Activated CD8-positive, alpha-beta memory T cell treated with anti-CD3 and anti-CD28 coated beads for 1 hour (primary cell): ENCODE results near the gene DIAPH2.
"Not testable (repeated sequence)": the region's sequence is repeated elsewhere in the genome, so short reads cannot be mapped to it uniquely, and the experiment has no call there.

Experiments used
- DNase-seq, 2 donors: peaks; one replicate each; pipeline ENCODE4 v3.0.0-alpha.2; 2020; ENCODE audit warnings: low read depth in 1 of 2; ENCODE audit errors: extremely low read depth in 1 of 2

Gene DIAPH2

DNA sequence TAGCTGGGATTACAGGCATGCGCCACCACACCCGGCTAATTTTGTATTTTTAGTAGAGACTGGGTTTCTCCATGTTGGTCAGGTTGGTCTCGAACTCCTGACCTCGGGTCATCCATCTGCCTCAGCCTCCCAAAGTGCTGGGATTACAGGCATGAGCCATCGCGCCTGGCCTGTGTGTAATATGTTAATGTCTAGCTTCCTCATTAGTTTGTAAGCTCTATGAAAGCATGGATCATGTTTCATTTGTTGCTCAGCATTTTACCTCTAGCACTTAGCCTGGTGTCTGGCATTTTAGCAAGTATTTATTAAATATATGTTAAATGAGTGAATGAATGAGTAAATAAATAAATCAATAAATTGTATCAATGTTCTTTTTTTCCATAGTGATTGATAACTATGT, 29.8 kb downstream of the DIAPH2 start:
- DNase-seq, result not testable (repeated sequence)

DNA sequence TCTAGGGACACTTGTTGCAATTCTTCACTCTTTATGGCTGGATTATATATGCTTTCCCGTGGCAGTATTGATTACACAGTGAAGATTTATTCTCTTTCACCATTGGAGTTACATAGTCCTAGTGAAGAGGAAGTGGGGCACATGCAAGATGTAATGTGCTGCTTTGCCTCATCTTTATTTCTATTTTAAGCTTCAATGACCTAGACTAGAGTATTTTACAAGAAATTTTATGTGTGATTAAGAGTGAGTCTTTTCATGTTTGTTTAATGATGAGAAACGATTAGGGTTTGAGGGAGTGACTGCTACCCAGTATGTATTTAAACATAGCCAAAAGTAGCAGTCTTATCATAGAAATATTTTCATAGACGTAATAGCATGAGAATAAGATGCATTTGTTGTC, 30.8 kb downstream of the DIAPH2 start:
- DNase-seq, result no peak

DNA sequence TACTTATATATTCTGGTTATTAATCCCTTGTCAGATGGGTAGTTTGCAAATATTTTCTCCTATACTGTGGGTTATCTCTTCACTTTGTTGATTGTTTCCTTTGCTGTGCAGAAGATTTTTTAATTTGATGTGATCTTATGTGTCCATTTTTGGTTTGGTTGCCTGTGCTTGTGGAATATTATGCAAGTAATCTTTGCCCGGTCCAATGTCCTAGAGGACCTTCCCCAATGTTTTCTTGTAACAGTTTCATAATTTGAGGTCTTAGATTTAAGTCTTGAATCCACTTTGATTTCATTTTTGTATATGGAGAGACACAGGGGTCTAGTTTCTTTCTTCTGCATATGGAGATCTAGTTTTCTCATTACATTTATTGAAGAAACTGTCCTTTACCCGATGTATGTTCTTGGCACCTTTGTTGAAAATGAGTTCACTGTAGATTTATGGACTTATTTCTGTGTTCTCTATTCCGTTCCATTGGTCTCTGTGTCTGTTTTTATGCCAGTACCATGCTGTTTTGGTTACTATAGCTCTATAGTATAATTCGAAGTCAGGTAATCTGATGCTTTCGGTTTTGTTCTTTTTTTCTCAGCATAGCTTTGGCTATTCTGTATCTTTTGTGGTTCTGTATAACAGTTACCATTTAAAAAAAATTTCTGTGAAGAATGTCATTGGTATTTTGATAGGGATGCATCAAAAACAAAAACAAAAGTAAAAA, 34.7 kb downstream of the DIAPH2 start:
- no peak for DNase-seq

DNA sequence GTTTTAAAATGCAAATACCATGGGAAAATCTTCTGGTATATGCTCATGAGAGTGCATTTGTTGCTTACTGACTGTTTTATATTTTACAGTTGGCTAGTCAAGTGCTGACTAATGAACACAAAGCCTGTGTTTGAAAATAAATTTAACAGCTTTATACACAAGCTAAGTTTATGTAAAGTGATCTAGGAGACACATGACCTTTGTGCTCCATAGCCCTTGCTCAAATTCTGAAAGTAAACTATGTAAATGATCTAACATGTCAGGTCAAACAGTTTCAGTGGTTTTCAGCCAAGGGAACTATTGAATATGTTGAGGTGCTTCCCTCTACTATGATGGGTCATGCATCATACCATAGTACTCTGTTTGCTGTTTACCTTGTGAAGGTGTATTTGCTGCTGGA, 36.7 kb downstream of the DIAPH2 start:
- DNase-seq, result no peak

DNA sequence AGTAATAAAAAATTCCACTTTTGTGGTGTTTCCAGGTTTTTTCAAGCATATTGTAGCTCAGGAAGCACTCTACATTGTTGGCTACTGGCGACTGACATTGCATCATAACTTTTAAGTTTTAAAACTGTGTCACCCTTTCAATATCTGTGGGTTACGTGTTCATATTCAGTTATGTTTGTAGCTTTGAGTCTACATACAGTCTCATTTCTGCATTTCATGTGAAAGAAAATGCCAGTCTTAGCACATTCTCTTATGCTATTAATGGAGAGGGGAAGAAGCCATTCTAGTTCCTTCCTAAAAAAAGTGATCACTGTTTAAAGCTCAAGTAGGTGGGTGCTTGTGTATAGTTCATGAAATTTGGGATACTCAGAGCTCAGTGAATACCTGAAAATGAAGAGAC, 38.1 kb downstream of the DIAPH2 start:
- DNase-seq, result no peak

DNA sequence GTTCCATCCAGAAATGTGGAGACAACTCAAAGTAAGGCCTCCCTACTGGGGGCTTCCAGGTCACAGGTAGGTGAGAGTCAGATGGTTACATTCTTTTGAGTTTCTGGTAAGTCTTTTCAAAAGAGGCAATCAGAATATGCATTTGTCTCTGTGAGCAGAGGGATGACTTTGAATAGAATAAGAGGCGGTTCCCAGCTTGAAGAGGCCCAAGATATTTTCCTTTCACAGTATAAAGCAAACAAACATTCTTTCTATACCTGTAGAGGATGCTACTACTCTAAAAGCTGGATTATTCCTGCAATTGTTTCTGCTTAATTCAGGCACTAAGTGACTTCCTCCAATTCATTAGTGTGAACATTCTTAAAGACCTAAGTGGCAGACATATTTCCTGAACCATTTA, 44.4 kb downstream of the DIAPH2 start:
- DNase-seq, result no peak

DNA sequence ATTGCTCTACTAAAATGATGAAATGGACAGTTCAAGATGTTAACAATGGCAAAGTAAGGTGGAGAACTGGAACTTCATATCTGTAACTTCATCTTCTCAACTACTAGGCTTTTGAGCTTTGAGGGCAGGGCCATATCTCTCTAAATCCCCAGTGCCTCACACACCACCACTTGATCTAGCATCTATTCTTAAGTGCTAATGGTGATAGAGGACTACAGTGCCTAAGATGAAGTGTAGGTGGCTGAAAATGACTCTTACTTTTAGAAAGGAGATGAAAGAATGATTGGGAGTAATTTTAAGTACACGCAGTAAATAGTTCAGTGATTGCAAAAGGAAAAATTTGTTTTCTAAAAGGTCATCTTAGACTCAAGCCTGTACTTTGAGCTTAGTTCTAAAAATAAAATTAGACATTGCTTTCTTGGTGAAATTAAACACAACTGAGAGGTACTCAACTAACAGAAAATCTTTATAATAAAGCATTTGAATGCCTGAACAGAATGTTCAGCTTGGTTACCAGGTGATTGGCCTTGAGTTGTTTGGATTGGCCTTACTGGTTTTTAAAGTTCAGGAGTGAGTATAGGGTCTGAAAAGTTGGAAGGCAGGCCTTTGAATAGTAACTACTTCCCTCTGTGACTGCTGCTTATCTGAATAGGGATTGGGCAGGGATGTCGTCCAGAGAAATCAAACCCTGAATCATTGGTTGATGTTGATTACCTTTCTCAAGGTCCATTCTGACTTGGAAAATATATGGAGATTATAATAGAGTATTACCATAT, 45.4 kb downstream of the DIAPH2 start:
- no peak for DNase-seq

DNA sequence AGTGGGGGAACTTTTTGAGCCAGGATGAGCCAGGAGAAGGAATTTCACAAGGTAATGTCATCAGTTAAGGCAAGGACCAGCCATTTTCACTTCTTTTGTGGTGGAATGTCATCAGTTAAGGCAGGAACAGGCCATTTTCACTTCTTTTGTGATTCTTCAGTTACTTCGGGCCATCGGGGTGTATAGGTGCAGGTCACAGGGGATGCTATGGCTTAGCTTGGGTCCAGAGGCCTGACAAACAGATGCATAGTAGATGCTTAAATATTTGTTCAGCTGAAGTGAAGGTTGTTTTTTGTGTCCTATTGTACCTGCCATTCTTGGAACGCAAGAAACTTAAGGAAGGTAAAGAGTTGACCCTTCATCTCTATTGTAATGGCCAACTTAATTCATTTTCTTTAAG, 46.4 kb downstream of the DIAPH2 start:
- DNase-seq, result not testable (repeated sequence)

DNA sequence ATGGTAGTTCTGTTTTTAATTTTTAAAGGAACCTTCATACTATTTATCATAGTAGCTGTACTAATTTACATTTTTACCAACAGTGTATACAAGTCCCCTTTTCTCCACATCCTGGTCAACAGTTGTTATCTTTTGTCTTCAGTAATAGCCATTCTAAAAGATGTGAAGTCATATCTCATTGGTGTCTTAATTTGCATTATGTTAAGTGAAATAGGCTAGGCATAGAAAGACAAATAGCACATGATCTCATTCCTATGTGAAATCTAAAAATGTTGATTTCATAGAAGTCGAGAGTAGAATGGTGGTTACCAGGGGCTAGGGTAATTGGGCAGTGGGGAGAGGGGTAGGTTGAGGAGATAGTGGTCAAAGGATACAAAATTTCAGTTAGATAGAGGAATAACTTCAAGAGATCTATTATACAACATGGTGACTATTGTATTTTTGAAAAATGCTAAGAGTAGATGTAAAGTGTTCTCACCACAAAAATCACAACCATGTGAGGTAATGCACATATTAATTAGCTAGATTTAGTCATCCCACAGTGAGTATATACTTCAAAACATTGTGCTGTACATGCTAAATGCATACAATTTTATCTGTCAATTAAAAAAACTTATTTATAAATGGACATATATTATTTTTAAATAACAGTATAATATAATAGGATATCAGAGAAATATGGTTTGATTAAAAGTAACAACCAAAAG, 58.9 kb downstream of the DIAPH2 start:
- DNase-seq, result no peak

DNA sequence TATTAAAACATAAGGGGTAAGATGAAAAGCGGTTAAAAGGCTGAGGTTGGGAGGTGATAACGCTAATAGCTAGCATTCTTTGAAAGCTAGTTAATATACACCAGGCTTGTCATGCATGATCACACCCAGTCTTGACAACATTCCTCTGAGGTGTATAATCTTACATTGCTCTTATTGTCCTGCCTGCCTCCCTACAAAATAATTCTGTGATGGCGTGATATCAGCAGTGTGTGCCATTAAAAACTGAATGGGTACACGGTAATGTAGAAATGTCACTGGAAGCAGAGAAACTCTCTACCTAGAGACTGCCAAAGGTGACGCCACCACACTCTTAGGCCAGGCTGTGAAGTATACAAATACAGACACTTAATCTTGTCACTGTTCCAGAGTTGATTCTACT, 68.1 kb downstream of the DIAPH2 start:
- DNase-seq, result no peak

DNA sequence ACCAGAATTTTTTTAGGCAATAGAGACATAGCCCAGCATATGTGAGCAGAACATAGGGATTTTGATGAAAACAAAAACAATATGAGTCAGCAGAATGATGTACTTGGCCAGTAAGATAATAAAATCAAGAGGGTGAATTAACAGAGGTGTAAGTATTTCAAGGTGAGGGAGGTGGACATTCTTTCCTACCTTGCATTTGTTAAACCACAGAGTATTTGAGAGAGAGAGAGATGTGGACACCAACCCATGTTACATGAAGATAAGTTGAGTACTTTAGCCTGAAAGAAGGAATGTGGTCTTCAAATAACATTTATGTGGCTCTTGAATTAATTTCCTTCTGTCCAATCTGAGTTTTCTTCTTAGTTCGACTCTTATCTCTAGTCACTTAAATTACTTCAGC, 68.6 kb downstream of the DIAPH2 start:
- DNase-seq, result no peak

DNA sequence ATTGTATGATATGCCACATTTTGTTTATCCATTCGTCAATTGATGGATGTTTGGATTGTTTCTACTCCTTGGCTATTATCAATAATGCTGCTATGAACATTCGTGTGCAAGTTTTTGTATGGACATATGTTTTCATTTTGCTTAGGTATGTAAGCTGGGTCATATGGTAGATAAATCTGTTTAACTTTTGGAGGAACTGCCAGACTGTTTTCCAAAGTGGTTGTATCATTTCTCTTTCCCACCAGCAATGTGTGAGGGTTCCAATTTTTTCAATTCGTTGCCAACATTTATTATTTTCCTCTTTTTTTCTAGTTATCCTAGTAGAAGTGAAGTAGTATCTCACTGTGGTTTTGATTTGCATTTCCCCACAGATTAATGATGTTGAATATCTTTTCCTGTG, 71.8 kb downstream of the DIAPH2 start:
- DNase-seq, result no peak

DNA sequence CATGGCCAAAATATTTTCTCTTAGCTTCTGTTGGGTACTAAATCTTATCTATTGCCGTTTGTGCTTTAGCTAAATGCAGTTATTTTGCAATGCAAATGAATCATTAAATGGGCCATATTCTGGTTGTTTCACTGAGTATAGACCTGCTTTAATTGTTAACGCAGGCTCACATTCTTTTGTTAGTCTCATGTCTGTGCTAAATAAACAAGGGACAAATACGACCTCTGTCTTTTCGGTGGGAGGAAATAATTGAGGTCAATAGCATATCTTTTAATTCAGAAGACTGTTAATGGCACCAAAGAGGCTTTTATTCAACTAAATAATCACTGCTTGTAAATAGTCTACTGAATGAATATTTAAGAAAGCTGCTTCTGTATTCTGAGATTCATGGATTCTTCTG, 76.9 kb downstream of the DIAPH2 start:
- no peak for DNase-seq

DNA sequence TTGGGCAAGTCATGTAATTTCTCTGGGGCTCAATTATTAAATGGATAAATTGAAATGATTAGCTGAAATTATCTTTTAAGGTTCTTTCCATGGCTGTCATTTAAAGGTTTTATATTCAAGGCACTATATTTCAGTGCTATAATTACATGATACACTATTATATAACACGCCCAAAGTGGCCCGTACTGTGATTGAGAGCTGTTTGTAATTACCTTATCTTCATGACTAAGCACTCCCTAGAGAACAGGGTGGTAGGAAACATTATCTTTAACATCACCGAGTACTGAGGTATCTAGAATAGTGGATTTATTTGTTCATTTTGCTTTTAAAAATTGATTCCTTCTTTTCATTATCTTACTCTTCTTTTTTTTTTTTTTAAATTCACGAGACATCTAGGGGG, 79.0 kb downstream of the DIAPH2 start:
- no peak for DNase-seq

DNA sequence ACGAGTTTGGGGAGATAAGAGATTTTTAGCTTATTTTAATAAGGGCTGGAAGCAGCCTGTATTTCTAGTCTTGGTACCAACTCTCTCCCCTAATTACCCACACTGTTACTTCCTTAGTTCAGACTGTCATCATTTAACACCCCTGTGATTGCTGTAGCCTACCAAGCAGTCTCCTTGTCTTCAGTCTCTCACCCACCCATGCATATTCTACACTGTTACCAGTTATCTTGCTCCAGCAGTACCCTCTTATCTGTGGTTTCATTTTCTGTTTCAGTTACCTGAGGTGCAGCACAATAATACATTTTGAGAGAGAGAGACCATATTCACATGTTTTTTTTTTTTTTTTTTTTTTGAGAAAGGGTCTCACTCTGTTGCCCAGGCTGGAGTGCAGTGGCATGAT, 80.2 kb downstream of the DIAPH2 start:
- no peak for DNase-seq

DNA sequence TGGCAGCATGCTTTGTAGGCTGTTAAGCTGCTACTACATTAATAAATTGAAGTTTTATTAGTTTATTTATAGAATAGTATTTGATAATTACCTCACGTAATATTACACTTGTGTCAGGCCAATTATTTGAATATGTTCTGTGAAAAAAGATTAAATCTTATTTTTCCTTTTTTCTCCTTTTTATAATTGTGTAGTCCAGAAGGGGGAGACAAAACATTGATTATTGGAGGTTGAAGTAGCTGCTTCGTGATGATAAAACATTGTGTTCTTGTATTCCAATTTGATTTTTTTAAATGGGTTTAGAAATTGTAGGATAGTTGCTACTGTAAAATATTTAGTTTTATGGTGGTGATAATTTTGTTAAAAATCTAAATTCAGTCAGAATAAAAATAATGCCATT, 85.7 kb downstream of the DIAPH2 start:
- no peak for DNase-seq

DNA sequence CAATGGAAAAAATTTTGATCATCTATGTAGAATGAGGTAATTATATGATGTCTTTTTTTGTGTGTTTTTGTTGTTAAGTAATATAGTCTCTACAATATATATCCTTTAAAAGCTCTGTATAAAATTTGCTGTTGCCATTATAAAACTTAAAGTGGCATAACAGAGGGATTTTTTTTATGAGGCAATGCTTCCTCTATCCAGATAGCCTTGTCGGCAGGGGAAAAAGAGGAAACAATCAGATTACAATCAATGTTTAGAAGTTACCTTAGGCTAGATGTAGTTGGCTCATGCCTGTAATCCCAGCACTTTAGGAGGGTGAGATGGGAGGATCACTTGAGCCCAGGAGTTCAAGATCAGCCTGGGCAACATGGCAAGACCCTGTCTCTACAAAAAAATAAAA, 86.8 kb downstream of the DIAPH2 start:
- DNase-seq, result no peak

DNA sequence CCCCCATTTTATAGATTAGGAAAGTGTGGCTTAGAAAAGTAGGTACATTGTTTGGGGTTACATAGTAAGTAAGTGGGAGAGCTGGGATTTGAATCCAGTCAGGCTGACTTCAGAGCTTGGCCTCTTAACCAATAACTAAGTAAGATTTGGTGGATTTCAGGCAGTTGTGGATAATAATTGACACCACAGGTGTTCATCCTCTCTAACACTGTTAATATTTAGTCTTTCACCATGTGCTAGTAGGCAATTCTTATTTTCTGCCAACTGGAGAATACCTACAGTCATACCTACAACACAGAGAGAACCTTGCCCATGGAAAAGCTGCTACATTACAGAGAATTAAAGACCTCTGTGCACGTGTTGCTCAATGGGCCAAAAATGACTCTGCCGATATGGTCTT, 89.5 kb downstream of the DIAPH2 start:
- DNase-seq, result no peak

DNA sequence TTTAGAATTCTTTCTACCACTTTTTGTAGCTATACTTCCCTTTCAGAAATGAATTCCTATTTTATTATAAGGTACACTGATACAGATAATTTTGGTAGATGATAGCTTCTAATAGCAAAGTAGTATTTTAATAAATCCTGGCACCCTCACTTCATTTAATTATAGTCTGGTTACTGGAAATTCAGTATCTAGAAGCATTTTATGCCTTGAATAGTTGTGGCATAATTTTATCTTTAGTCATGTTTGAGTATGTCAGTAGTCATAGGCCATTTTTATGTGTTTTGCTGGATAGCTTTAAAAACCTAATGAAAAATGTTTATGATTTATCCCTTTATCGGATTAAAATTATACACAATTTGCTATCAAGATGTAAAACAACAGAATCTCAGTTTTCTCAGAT, 92.3 kb downstream of the DIAPH2 start:
- no peak for DNase-seq

DNA sequence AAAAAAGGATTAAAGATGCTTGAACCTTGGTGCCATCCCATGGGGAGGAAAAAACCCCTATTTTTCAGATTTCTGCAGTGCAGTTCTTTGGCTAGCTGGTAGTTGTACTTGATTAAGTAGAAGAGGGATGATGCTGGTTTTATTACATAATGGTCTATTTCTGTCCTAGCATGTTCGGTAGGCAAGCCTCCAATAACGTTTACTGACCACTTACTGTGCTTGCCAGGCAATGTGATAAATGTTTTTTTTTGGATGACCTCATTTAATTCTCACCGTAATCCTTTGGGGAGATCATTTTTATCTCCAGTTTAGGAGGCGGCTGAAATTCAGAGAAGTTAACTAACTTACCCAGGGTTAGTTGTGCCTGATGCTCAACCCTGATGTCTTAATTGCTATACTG, 106.9 kb downstream of the DIAPH2 start:
- DNase-seq, result no peak

DNA sequence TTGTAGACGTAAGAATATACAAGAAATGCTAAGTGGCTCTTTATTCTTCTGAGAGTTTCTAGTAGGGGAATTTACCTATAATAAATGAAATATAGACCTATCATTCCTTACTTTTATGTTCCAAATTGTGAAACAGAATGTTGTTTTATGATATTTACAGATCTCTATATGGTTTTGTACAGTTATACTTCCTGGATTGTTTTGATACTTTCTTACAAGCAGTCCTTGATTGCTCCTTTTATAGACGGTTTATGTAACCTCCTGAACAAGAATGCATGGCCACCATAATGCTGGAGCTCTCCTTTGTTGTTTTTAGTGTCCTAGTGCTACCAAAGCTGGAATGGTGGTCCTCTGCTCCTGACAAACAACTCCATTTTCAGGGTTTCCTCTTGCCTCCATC, 107.4 kb downstream of the DIAPH2 start:
- DNase-seq, result no peak

DNA sequence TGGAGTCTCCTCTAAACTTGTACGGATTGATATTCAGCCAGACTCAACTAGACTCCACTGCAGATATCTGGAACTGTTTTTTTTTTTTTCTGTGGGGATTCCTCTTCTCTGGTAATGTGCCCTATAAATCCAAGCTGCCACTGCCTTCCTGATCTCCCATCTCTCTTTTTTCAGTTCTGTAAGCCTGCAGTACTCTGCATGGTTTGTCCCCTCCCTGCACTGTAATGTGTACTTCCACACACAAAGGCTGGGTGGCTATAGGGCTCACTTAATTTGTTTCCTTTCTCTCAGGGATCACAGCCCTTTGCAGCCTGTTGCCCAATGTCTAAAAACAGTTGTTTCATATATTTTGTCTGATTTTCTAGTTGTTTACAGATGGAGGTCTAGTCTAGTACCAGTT, 114.3 kb downstream of the DIAPH2 start:
- no peak for DNase-seq
